Measurements from ENCODE around the gene RNF41.

Gene RNF41

GRCh38 chr12:56256326-56256960 is 34.7 kb upstream of the RNF41 start:
- peak; percentile 21 for TF ChIP-seq CTCF (IDR thresholded peaks at IDR 0.05; ENCODE audit: low read length, missing control alignments)
- peak overlapping the region; percentile 89 for H3K4me3 ChIP-seq (replicated peaks; ENCODE audit: low read depth, low read length)
- peak; percentile 33 for DNase-seq (ENCODE audit: low read depth)

GRCh38 chr12:56255671-56256070 is 33.9 kb upstream of the RNF41 start:
- no peak overlapping the region for H3K4me3 ChIP-seq (replicated peaks; ENCODE audit: low read depth, low read length)
- no peak for TF ChIP-seq CTCF (IDR thresholded peaks at IDR 0.05; ENCODE audit: low read length, missing control alignments)
- DNase-seq (ENCODE audit: low read depth) = no peak

- TF ChIP-seq CTCF (IDR thresholded peaks at IDR 0.05; ENCODE audit: low read length, missing control alignments) = no peak
- H3K4me3 ChIP-seq (replicated peaks; ENCODE audit: low read depth, low read length) = no peak overlapping the region
These were observed 31.4 kb upstream of the RNF41 start for GRCh38 chr12:56253091-56253490.

GRCh38 chr12:56252649-56253048 is 30.9 kb upstream of the RNF41 start:
- H3K4me3 ChIP-seq (replicated peaks; ENCODE audit: low read depth, low read length) = no peak overlapping the region
- TF ChIP-seq CTCF (IDR thresholded peaks at IDR 0.05; ENCODE audit: low read length, missing control alignments) = no peak

More at GRCh38 chr12:56253091-56253490, 31.4 kb upstream of the RNF41 start:
- DNase-seq (ENCODE audit: low read depth) = no peak

GRCh38 chr12:56248711-56249110 is 27.0 kb upstream of the RNF41 start:
- TF ChIP-seq CTCF (IDR thresholded peaks at IDR 0.05; ENCODE audit: low read length, missing control alignments) = no peak
- no peak for DNase-seq (ENCODE audit: low read depth)
- H3K4me3 ChIP-seq (replicated peaks; ENCODE audit: low read depth, low read length) = no peak overlapping the region

More at GRCh38 chr12:56252649-56253048, 30.9 kb upstream of the RNF41 start:
- no peak for DNase-seq (ENCODE audit: low read depth)

- no peak for TF ChIP-seq CTCF (IDR thresholded peaks at IDR 0.05; ENCODE audit: low read length, missing control alignments)
- no peak for DNase-seq (ENCODE audit: low read depth)
These were observed 26.2 kb upstream of the RNF41 start for GRCh38 chr12:56247923-56248322.

GRCh38 chr12:56244494-56244893 is 22.8 kb upstream of the RNF41 start:
- no peak for DNase-seq (ENCODE audit: low read depth)
- TF ChIP-seq CTCF (IDR thresholded peaks at IDR 0.05; ENCODE audit: low read length, missing control alignments) = no peak
- no peak overlapping the region for H3K4me3 ChIP-seq (replicated peaks; ENCODE audit: low read depth, low read length)

More at GRCh38 chr12:56247923-56248322, 26.2 kb upstream of the RNF41 start:
- no peak overlapping the region for H3K4me3 ChIP-seq (replicated peaks; ENCODE audit: low read depth, low read length)

Data from fibroblast of pulmonary artery (primary cell).